SH-SY5Y (cell line): Measurements from ENCODE around the gene PIK3C2G.

Experiments used
- GATA2 ChIP-seq: IDR thresholded peaks from 2 replicates; pipeline ENCODE4 v1.6.1; 2011; ENCODE audit warnings: mild to moderate bottlenecking, low read depth, low read length
- GATA3 ChIP-seq: IDR thresholded peaks from 2 replicates; pipeline ENCODE4 v1.6.1; 2011; ENCODE audit warnings: low read depth, mild to moderate bottlenecking, low read length, moderate library complexity

DNA sequence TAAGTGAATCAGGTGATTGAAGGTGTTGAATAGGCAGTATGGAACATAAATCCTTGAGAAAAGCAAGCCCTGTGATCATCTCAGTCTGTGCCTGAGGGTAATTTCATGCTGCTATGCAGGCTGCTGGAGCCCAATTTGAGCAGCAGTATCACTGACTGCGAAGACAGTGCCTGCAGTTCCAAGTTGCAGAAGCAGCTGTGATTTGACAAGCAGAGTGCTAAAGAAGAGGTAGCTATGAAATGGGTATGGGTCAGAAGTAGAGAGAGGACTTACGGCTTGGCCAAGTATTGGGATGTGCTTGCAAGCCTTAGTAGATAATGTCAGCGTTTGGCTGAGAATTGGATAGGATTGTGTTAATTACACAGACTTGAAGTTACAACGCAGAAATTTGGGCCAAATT, 22.5 kb downstream of the PIK3C2G start:
- TF ChIP-seq GATA3, result no peak
- TF ChIP-seq GATA2, result no peak
